Glomerular visceral epithelial cell (primary cell): Measurements from ENCODE around the gene TFF3.
"Not testable (repeated sequence)": the region's sequence is repeated elsewhere in the genome, so short reads cannot be mapped to it uniquely, and the experiment has no call there.

Experiments
- DNase-seq: peaks from one replicate; pipeline ENCODE4 v3.0.0-alpha.2; 2016; ENCODE audit errors: extremely low spot score

Gene TFF3

GRCh38 chr21:42304556-42305454, 10.4 kb downstream of the TFF3 start:
- no peak for DNase-seq

- DNase-seq: no peak
Observed at GRCh38 chr21:42303443-42303842, 11.8 kb downstream of the TFF3 start.

DNA sequence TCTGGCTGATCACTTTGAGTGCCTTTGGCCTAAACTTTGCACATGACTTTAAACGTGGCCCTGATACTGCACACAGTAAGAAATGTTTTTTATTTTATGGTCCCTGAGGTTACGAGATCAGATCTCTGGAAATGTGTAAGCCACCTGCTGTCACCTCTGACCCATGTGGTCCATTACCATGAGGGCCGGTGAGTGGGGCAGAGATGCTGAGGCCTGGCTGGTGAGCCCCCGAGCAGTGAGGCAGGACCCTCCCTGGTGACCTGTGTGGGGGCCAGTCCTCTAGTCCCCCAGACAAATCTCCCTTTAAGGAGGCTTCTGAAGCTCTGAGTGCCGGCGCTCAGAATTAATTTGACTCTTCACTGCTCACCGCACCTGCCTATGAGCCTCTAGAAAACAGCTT, 12.4 kb downstream of the TFF3 start:
- no peak for DNase-seq

GRCh38 chr21:42302076-42302650, 13.0 kb downstream of the TFF3 start:
- no peak for DNase-seq

GRCh38 chr21:42301371-42302075, 13.7 kb downstream of the TFF3 start:
- no peak for DNase-seq

GRCh38 chr21:42300956-42301355, 14.3 kb downstream of the TFF3 start:
- DNase-seq: no peak

GRCh38 chr21:42300045-42300583, 15.1 kb downstream of the TFF3 start:
- no peak for DNase-seq

DNA sequence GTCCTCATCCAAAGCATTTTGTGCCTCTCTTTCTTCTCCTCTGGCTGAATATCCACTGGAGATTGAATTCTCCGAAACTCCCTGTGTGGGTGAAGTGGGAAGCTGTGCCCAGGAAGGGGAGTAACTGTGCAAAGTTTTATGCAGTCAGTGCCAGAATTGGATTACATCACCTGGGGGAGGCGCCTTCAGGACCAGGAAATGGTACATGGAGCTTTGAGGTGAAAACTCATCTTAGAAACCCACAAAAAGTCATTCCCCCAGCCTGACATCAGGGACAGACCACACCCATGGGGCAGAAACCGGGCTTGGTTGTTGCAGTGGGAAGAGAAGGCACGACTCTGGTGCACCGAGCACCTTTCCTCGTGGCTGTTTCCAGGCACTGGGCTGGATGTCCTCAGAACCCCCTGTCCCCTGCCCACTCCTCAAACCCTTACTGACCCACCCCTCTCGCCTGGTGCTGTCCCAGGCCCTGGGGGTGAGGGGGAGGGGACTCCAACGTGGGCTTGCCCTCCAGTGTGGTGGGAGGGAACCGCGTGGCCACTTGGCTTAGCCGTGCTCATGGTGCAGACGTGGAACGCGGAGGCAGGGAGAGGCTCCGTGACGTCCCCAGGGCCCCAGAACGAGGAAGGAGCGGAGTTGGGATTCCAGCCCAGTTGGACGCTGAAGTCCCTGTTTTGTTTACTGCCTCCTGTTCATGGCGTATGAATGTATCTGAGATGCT, 15.7 kb downstream of the TFF3 start:
- no peak for DNase-seq

DNA sequence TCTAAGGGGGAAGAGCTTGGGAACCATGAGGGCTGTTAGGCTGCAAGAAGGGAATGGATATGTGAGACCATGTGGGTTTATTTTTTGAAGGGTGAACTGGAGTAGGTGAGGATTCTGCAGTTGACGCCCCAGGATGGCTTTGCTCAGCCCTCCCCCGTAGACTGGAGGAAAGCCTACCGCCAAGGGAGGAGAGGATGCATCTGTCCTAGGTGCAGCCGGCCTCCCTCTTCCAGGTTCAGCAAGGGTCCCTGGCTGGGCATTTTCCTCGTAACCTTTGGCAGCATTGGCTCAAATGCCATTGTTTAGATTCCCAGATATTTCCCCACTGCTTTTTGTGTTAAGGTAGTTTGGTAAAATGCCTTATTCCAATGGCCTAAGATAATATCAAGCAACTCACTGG, 16.6 kb downstream of the TFF3 start:
- DNase-seq: no peak

- DNase-seq: no peak
Observed at GRCh38 chr21:42298237-42298636, 17.0 kb downstream of the TFF3 start.

GRCh38 chr21:42297377-42297776, 17.8 kb downstream of the TFF3 start:
- DNase-seq: no peak

GRCh38 chr21:42296501-42296900, 18.7 kb downstream of the TFF3 start:
- DNase-seq: no peak

- DNase-seq: no peak
Observed at GRCh38 chr21:42295845-42296244, 19.4 kb downstream of the TFF3 start.

DNA sequence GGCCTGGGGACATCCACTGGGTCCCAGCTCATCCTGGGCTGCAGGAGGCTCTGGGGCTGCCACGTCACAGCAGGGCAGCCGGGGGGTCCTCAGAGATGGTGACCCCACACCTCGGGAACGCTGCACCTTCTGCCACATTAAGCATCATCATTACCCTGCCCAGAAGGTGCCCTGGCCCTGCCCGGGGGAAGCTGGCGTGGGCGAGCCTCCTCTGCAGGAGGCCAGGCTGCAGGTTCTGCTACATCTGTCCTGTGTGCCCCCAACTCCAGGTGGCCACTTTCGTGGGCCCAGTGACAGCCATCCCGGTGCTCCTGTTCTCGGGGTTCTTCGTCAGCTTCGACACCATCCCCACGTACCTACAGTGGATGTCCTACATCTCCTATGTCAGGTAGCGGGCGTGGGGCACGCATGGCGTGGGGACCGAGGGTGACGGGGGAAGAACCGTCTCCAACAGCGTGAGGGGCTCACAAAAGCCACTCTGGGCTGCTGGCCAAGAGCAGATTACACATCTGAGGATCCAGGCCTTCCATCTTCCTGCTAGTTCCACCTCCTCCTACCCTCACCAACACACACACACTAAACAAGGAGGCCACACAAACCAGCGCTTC, 20.8 kb downstream of the TFF3 start:
- no peak for DNase-seq

GRCh38 chr21:42293649-42294272, 21.4 kb downstream of the TFF3 start:
- no peak for DNase-seq

DNA sequence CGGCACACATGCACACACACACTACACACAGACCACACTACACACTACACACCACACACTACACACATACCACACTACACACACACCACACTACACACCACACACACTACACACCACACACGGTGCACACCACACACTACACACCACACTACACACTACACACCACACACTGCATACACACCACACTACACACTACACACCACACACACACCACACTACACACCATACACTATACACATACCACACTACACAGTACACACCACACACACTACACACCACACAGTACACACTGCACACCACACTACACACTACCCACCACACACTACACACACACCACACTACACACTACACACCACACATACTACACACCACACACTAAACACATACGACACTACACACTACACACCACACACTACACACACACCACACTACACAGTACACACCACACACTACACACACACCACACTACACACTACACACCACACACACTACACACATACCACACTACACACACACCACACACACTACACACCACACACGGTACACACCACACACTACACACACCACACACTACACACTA, 22.6 kb downstream of the TFF3 start:
- DNase-seq: not testable (repeated sequence)

DNA sequence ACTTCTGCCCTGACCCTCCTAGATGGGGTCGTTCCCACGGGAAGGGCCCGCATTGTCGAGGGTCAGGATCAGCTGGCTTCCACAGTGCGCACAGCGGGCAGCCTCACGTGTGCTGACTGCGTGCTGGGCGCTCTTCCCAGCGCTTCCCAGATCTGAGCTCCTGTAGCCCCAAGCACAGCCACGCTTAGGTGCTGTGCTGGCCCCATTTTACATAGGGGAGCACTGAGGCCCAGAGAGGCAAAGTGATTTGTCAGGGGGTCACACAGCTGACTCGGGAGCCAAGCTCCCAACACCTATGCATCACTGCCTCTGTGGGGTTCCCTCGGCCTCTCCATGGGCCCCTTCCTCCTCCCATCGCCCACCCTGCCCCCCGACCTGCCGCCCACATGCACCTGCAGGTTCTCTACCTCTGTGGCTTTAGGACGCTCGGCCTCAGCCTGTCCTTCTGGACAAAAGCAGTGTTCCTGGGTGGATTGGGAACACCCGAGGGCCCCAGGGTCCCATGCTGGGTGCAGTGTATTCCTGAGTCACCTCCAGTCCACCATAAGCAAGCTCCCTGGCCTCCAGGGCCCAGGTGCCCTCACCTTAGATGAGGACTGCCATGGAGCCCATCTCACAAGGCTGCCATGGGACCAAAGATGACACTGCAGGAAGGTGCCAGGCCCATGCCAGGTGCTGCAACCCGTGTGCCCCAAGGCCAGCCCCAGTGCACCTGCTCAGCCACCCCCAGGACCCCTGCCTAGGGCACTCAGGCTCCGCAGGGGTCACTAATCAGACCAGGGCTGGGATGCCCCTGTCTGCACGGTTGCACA, 23.3 kb downstream of the TFF3 start:
- DNase-seq: no peak

GRCh38 chr21:42291003-42291750, 24.0 kb downstream of the TFF3 start:
- DNase-seq: no peak

DNA sequence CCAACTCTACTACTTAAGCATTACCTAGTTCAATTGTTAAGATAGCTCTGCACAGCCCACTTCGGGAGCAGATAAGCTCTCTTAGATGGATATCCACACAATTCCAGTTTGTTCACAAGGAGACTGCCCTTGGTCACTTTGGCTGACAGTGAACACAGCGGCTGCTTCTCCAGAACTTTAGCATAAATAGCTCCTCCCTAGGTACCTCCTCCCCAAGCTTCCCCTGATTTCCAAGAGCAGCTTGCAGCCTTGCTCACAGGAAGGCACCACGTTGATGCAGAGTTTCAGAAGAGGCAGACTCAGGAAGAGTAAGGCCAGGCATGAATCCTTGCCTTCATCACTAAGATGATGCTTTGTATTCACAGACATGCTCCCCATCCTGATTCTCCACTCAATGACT, 24.7 kb downstream of the TFF3 start:
- DNase-seq: no peak
